Type B pancreatic cell (in vitro differentiated cells): ENCODE results near the gene LCE2D. TPM values are rescaled to one million over a fixed set of nuclear protein-coding genes. Genes with fewer than 3 reads are reported as not detected.

Source experiments
- DNase-seq: peaks from one replicate; pipeline ENCODE4 v3.0.0; 2021; ENCODE audit warnings: mixed read lengths; ENCODE audit not compliant: unreplicated experiment; ENCODE audit errors: extremely low spot score
- H3K27ac Mint-ChIP-seq: 2 replicates; pipeline ENCODE4 v1.8.0; 2021; ENCODE audit warnings: mild to moderate bottlenecking, mixed read lengths
- H3K27me3 Mint-ChIP-seq: 2 replicates; pipeline ENCODE4 v1.8.0; 2021; ENCODE audit warnings: mixed read lengths
- H3K36me3 Mint-ChIP-seq: 2 replicates; pipeline ENCODE4 v1.8.0; 2021; ENCODE audit warnings: mixed read lengths
- H3K4me1 Mint-ChIP-seq: one replicate; pipeline ENCODE4 v1.8.0; 2021; ENCODE audit warnings: mixed read lengths; ENCODE audit not compliant: unreplicated experiment
- H3K4me3 Mint-ChIP-seq: 2 replicates; pipeline ENCODE4 v1.8.0; 2021; ENCODE audit warnings: mild to moderate bottlenecking, mixed read lengths
- H3K9me3 Mint-ChIP-seq: 2 replicates; pipeline ENCODE4 v1.8.0; 2021; ENCODE audit warnings: mixed read lengths
- CTCF ChIP-seq: fragments of 200-600 bp; sonication (generic); conservative IDR thresholded peaks from 2 replicates; pipeline ENCODE4 v1.5.0; 2021; ENCODE audit warnings: antibody characterized with exemption, mild to moderate bottlenecking
- total RNA-seq: library from RNA; stranded (reverse); gene quantifications from 2 replicates; pipeline ENCODE4 v1.2.1, GENCODE V29; 2021; ENCODE audit warnings: low replicate concordance

LCE2D gene
- total RNA-seq, 1 donor from 2014 or later = not detected

- H3K36me3 Mint-ChIP-seq = no peaks in the 10 kb centered on the region
- H3K4me1 Mint-ChIP-seq = no peaks in the 10 kb centered on the region
- no peak within 1 kb of the TSS for H3K4me3 Mint-ChIP-seq
- H3K27ac Mint-ChIP-seq = no peak within 1 kb of the TSS
- DNase-seq = no peak
- peaks cover 4% of the 10 kb centered on the region for H3K9me3 Mint-ChIP-seq
- H3K27me3 Mint-ChIP-seq = no peaks in the 10 kb centered on the region
- TF ChIP-seq CTCF = no peak
These were observed 34.8 kb downstream of the LCE2D start, which contains the start of gene LCE2A for GRCh38 chr1:152697701-152698600. TSS of gene LCE2A (plus strand) at chr1:152698345. CDS start at chr1:152698902, 557 bp downstream.

- Mint-ChIP-seq H3K36me3 (no peaks in the 10 kb centered on the region), H3K9me3 (peaks cover 9% of the 10 kb centered on the region), H3K27me3 (no peaks in the 10 kb centered on the region), H3K4me3 (no peak overlapping the region), H3K4me1 (no peaks in the 10 kb centered on the region), H3K27ac (no peak overlapping the region)
- DNase-seq = no peak
- TF ChIP-seq CTCF = no peak
These were observed 36.6 kb downstream of the LCE2D start for GRCh38 chr1:152699746-152700145.

GRCh38 chr1:152707860-152708259 is 44.7 kb downstream of the LCE2D start, which contains the start of gene LCE4A:
TSS of gene LCE4A (plus strand) at chr1:152708160. CDS start at chr1:152709076, 916 bp downstream.
- Mint-ChIP-seq H3K27me3 (no peaks in the 10 kb centered on the region), H3K9me3 (peaks cover 5% of the 10 kb centered on the region), H3K4me3 (no peak within 1 kb of the TSS), H3K4me1 (no peaks in the 10 kb centered on the region), H3K36me3 (no peaks in the 10 kb centered on the region), H3K27ac (no peak within 1 kb of the TSS)
- no peak for TF ChIP-seq CTCF
- DNase-seq = no peak

Other genes with a start within 250 kb of the LCE2D start
- gene CRNN, start 249.1 kb upstream of the LCE2D start, total RNA-seq = not detected in 2 replicates
- not detected in 2 replicates for gene LCE5A, start 152.6 kb upstream of the LCE2D start, total RNA-seq
- gene CRCT1, start 148.9 kb upstream of the LCE2D start, total RNA-seq = not detected in 2 replicates
- gene LCE3E, start 96.6 kb upstream of the LCE2D start, total RNA-seq = not detected in 2 replicates
- gene LCE3D, start 82.9 kb upstream of the LCE2D start, total RNA-seq = not detected in 2 replicates
- gene LCE3C, start 63.1 kb upstream of the LCE2D start, total RNA-seq = not detected in 2 replicates
- not detected in 2 replicates for gene LCE3B, start 49.6 kb upstream of the LCE2D start, total RNA-seq
- gene LCE3A, start 40.3 kb upstream of the LCE2D start, total RNA-seq = not detected in 2 replicates
- gene LCE2C, start 11.9 kb downstream of the LCE2D start, total RNA-seq = not detected in 2 replicates
- gene LCE2B, start 22.7 kb downstream of the LCE2D start, total RNA-seq = not detected in 2 replicates
- not detected in 2 replicates for gene LCE2A, start 35.0 kb downstream of the LCE2D start, total RNA-seq
- gene LCE4A, start 44.8 kb downstream of the LCE2D start, total RNA-seq = not detected in 2 replicates
- gene KPRP, start 94.6 kb downstream of the LCE2D start, total RNA-seq = not detected in 2 replicates
- not detected in 2 replicates for gene LCE1F, start 111.8 kb downstream of the LCE2D start, total RNA-seq
- not detected in 2 replicates for gene LCE1E, start 122.9 kb downstream of the LCE2D start, total RNA-seq
- not detected in 2 replicates for gene LCE1D, start 133.3 kb downstream of the LCE2D start, total RNA-seq
- not detected in 2 replicates for gene LCE1C, start 143.3 kb downstream of the LCE2D start, total RNA-seq
- not detected in 2 replicates for gene LCE1B, start 148.6 kb downstream of the LCE2D start, total RNA-seq
- not detected in 2 replicates for gene LCE1A, start 164.1 kb downstream of the LCE2D start, total RNA-seq
- gene LCE6A, start 179.5 kb downstream of the LCE2D start, total RNA-seq = not detected in 2 replicates
- gene LCE7A, start 196.6 kb downstream of the LCE2D start, total RNA-seq = not detected in 2 replicates
- not detected in 2 replicates for gene SMCP, start 214.9 kb downstream of the LCE2D start, total RNA-seq
- gene IVL, start 245.2 kb downstream of the LCE2D start, total RNA-seq = 10.9 and 19.3 TPM in 2 replicates